K562 (cell line): ENCODE measurements around the gene ACBD3. TPM values are rescaled to one million over a fixed set of nuclear protein-coding genes. Genes with fewer than 3 reads are reported as not detected.

Experiments used
- ATAC-seq: fragments of 200-7000 bp; cut with Tn5 transposase; 3 replicates; pipeline ENCODE4 v1.9.1; 2020; ENCODE audit warnings: moderate library complexity
- BruUV-seq: library from RNA; stranded (reverse); fragments of 400-500 nt; replicated peaks from 2 replicates; lab custom pipeline; 2021; lab: Mats Ljungman, UMichigan
- CTCF ChIA-PET: fragments of 300-600 bp; formaldehyde crosslinking; extraction: SDS; loops from one replicate; lab custom pipeline; 2021; ENCODE audit warnings: low intra/inter-chr PET ratio; lab: Yijun Ruan, JAX
- POLR2A ChIA-PET: fragments of 300-600, 350-650 bp; sonication (Branson Sonifier 250); formaldehyde crosslinking; extraction: SDS; loops from one replicate; lab custom pipeline; 2021; ENCODE audit warnings: antibody characterized with exemption, inconsistent platforms; lab: Yijun Ruan, JAX
- DNase-seq, 4 experiments: peaks; one replicate each; pipeline versions ENCODE4 v3.0.0 to v3.0.0-alpha.2; 2011 to 2018; ENCODE audit warnings: low spot score in 3 of 4, mixed read lengths in 3 of 4; ENCODE audit errors: extremely low read depth in 1 of 4
- FAIRE-seq: peaks from 2 replicates; lab custom pipeline; 2011; peaks lifted over from hg19 to GRCh38; lab: Jason Lieb, UNC
- H2AFZ ChIP-seq: 2 replicates; pipeline ENCODE4 v1.6.0; 2011; ENCODE audit warnings: low read depth, low read length, control low read depth, inconsistent platforms
- H3K27ac ChIP-seq: fragments of 200-600 bp; 3 replicates; pipeline ENCODE4 v1.8.0; 2011; ENCODE audit warnings: low read depth, mild to moderate bottlenecking, control low read depth, inconsistent platforms, low read length, moderate library complexity, mixed read lengths; ENCODE audit errors: extremely low read depth
- H3K27me3 ChIP-seq, 2 experiments: fragments of 300-600 bp in 1 of 2; 2 replicates in 1 of 2; 3 replicates in 1 of 2; pipeline versions ENCODE4 v1.6.0 to v1.8.0; 2011; ENCODE audit warnings: inconsistent platforms in 2 of 2, low read length in 2 of 2, mild to moderate bottlenecking in 1 of 2, mixed read lengths in 1 of 2, moderate library complexity in 1 of 2; ENCODE audit not compliant: control insufficient read depth in 2 of 2, insufficient read depth in 2 of 2
- H3K36me3 ChIP-seq: fragments of 300-600 bp; 3 replicates; pipeline ENCODE4 v1.8.0; 2011; ENCODE audit warnings: mild to moderate bottlenecking, low read length, inconsistent platforms; ENCODE audit not compliant: control insufficient read depth, insufficient read depth
- H3K4me1 ChIP-seq, 2 experiments: fragments of 200-600 bp in 1 of 2; replicated peaks in 1 of 2; 2 replicates in 1 of 2; 3 replicates in 1 of 2; pipeline versions ENCODE4 v1.5.1 to v1.8.0; 2011; ENCODE audit warnings: inconsistent platforms in 2 of 2, low read length in 2 of 2, mild to moderate bottlenecking in 1 of 2, mixed read lengths in 1 of 2, moderate library complexity in 1 of 2; ENCODE audit not compliant: control insufficient read depth in 2 of 2, insufficient read depth in 2 of 2
- H3K4me2 ChIP-seq: 2 replicates; pipeline ENCODE4 v1.6.1; 2011; ENCODE audit warnings: low read length, control low read depth, inconsistent platforms, mixed read lengths; ENCODE audit not compliant: insufficient read depth
- H3K4me3 ChIP-seq: fragments of 200-600 bp; sonication (generic), shearing (Covaris generic); 2 replicates; pipeline ENCODE4 v1.5.1; 2016; ENCODE audit warnings: control low read depth, inconsistent platforms
- H3K79me2 ChIP-seq: fragments of 200-600 bp; 3 replicates; pipeline ENCODE4 v1.8.0; 2011; ENCODE audit warnings: low read length, inconsistent platforms; ENCODE audit not compliant: control insufficient read depth, insufficient read depth
- H3K9ac ChIP-seq, 2 experiments: 2 replicates each; pipeline versions ENCODE4 v1.6.0 to v1.6.1; 2011; ENCODE audit warnings: low read depth in 2 of 2, low read length in 2 of 2, control low read depth in 1 of 2, inconsistent platforms in 1 of 2, mild to moderate bottlenecking in 1 of 2, mixed read lengths in 1 of 2; ENCODE audit not compliant: insufficient read depth in 1 of 2
- H3K9me1 ChIP-seq: one replicate; pipeline ENCODE4 v1.6.0; 2011; ENCODE audit warnings: inconsistent platforms, mild to moderate bottlenecking, low read length, moderate library complexity; ENCODE audit not compliant: control insufficient read depth, insufficient read depth
- H3K9me3 ChIP-seq: replicated peaks from 2 replicates; pipeline ENCODE4 v1.5.1; 2011; ENCODE audit warnings: low read depth, low read length, inconsistent platforms; ENCODE audit not compliant: control insufficient read depth, insufficient read depth
- H4K20me1 ChIP-seq: replicated peaks from 2 replicates; pipeline ENCODE4 v1.6.1; 2011; ENCODE audit warnings: low read length, inconsistent platforms, mixed read lengths; ENCODE audit not compliant: control insufficient read depth, insufficient read depth
- CBFA2T2 ChIP-seq: fragments of 450-650 bp; conservative IDR thresholded peaks from 2 replicates; pipeline ENCODE4 v1.6.1; 2017; ENCODE audit warnings: mild to moderate bottlenecking
- CBFA2T3 ChIP-seq: fragments of 450-650 bp; IDR thresholded peaks from 2 replicates; pipeline ENCODE4 v1.6.1; 2017
- CEBPB ChIP-seq: fragments of 450-650 bp; IDR thresholded peaks from 2 replicates; pipeline ENCODE4 v1.6.1; 2016; ENCODE audit warnings: missing genetic modification characterization, missing compliant biosample characterization
- CEBPG ChIP-seq, 3 experiments: fragments of 200-800 bp in 1 of 3; sonication (Bioruptor generic) in 1 of 3; sonication (generic) in 1 of 3; formaldehyde crosslinking in 1 of 3; IDR thresholded peaks in 2 of 3; conservative IDR thresholded peaks in 1 of 3; 2 replicates each; pipeline versions ENCODE4 v1.6.1 to v1.8.0; 2016 to 2022; ENCODE audit warnings: missing compliant biosample characterization in 2 of 3, missing genetic modification characterization in 2 of 3, mild to moderate bottlenecking in 1 of 3, missing genetic modification reagents in 1 of 3
- KAT7 ChIP-seq: sonication (generic); formaldehyde crosslinking; IDR thresholded peaks from 2 replicates; pipeline ENCODE4 v1.8.0; 2022; ENCODE audit warnings: missing genetic modification reagents, mild to moderate bottlenecking, borderline replicate concordance
- MAFF ChIP-seq: IDR thresholded peaks from 2 replicates; pipeline ENCODE4 v1.6.1; 2012; ENCODE audit warnings: low read length, improper control_type of control experiment
- TCF3 ChIP-seq: sonication (generic); formaldehyde crosslinking; IDR thresholded peaks from 2 replicates; pipeline ENCODE4 v1.4.0; 2020; ENCODE audit warnings: mild to moderate bottlenecking, missing genetic modification reagents
- ZFX ChIP-seq: sonication (generic); formaldehyde crosslinking; IDR thresholded peaks from 2 replicates; pipeline ENCODE4 v1.8.0; 2022; ENCODE audit warnings: mild to moderate bottlenecking, missing genetic modification reagents, moderate library complexity
- ZNF384 ChIP-seq: IDR thresholded peaks from 2 replicates; pipeline ENCODE4 v1.6.1; 2012; ENCODE audit warnings: low read depth, low read length, improper control_type of control experiment
- ZNF583 ChIP-seq: fragments of 250-450 bp; sonication (Bioruptor Pico); IDR thresholded peaks from 2 replicates; pipeline ENCODE4 v1.4.0; 2020
- ZSCAN29 ChIP-seq: fragments of 450-650 bp; IDR thresholded peaks from 2 replicates; pipeline ENCODE4 v1.6.1; 2017
- WGBS: fragments of 100-300 bp; shearing (Covaris generic); methylation state at CpG from one replicate; pipeline ENCODE4 v1.1.6; 2016; ENCODE audit warnings: low coverage, mixed read lengths; ENCODE audit not compliant: insufficient coverage; ENCODE audit errors: missing lambda C conversion rate; 5-methylcytosine and 5-hydroxymethylcytosine counted together
- in situ Hi-C: fragments of 300-500 bp; cut with MboI; formaldehyde crosslinking; loops from 4 replicates; pipeline ENCODE4 v1.15.0; 2018; ENCODE audit warnings: inconsistent platforms, mixed read lengths
- intact Hi-C: fragments of 100-400 bp; cut with micrococcal nuclease; formaldehyde crosslinking; loops from 2 replicates; pipeline ENCODE4 v1.14.2; 2022
- polyA plus RNA-seq, 8 experiments: library from polyadenylated mRNA; depleted of rRNA in 4 of 8; stranded (reverse) in 5 of 8; unstranded in 3 of 8; fragments of >200 nt; fragmentation: Nextera tagmentation in 2 of 8; fragmentation: Illumina TruSeq in 1 of 8; extraction: Ambion mirVana in 2 of 8; extraction: Trizol in 1 of 8; gene quantifications; 2 replicates each; pipeline versions ENCODE4 v1.2.1 to v1.2.3, GENCODE V29; 2011 to 2014; ENCODE audit warnings: inconsistent platforms in 1 of 8, missing spikeins in 1 of 8
- total RNA-seq, 7 experiments: library from RNA; depleted of rRNA in 6 of 7; stranded (reverse); fragments of >200 nt in 6 of 7; fragmentation: Illumina TruSeq in 2 of 7; extraction: Trizol in 2 of 7; gene quantifications; 2 replicates each; pipeline versions ENCODE4 v1.2.1 to v1.2.3, GENCODE V29; 2011 to 2021; ENCODE audit warnings: low replicate concordance in 1 of 7
- TF ChIP-seq, protein P1 (sequence below): fragments of 450-650 bp; IDR thresholded peaks from 2 replicates; pipeline ENCODE4 v1.6.1; 2016; ENCODE audit warnings: mild to moderate bottlenecking
- TF ChIP-seq, protein P2 (sequence below): sonication (generic); formaldehyde crosslinking; IDR thresholded peaks from 2 replicates; pipeline ENCODE4 v1.9.0; 2022; ENCODE audit warnings: mild to moderate bottlenecking, missing genetic modification reagents

Gene ACBD3
- total and polyA plus RNA-seq, 9 of the 15 experiments (the other 6 are each of a cell fraction or from before 2014, with no cell fraction given): 11.1 to 36.7 (median 26.9) TPM

DNA sequence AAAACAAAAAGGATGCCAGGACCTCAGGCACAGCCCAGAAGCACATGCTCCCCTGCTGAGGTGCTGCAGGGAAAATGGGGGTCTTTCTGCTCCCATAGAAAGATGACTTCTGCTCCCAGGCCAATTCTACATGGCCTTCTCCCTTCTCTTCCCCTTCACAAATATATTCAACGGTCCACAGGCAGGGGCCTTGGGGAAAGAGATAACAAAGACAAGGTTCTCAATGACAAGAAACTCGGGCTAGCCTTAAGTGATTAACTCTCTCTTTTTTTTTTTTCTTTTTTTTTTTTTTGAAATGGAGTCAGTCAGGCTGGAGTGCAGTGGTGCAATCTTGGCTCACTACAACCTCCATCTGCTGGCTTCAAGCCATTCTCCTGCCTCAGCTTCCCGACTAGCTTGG is 69.9 kb downstream of the ACBD3 start:
- DNase-seq (peak in 1 of 4 experiments; percentile 47), ATAC-seq (no peak), FAIRE-seq (no peak)
- CTCF ChIA-PET: no interaction called here
- POLR2A ChIA-PET: interaction anchor here (0.8 to 1.3 kb wide), 3 partner anchors 24 to 267 kb away, joined by 4 to 7 read pairs (median 4); no protein-coding TSS in a partner anchor
- Histone ChIP-seq H3K9ac (no peak overlapping the region), H3K27me3 (no peaks in the 10 kb centered on the region), H4K20me1 (0 out of 2 replicates have a peak, but pooled peaks cover under 1% of the 10 kb centered on the region), H2AFZ (no peak overlapping the region), H3K36me3 (no peaks in the 10 kb centered on the region), H3K4me3 (no peak overlapping the region), H3K27ac (no peak overlapping the region), H3K79me2 (no peaks in the 10 kb centered on the region), H3K4me1 (peaks cover 23 to 35% of the 10 kb centered on the region in 2 experiments), H3K4me2 (no peak overlapping the region), H3K9me1 (no peaks in the 10 kb centered on the region), H3K9me3 (no peaks in the 10 kb centered on the region)
- 5% methylated on average over 3 of the region's 3 CpGs for WGBS
- in situ Hi-C loops (loop anchor here (5.0 kb wide), 1 partner anchor 39 kb away; no protein-coding TSS in a partner anchor), intact Hi-C loops (no loop called here)
- TF ChIP-seq ZFX (CRISPR knock-in tag): no peak
- 0 out of 2 replicates have a peak, but pooled peaks have one; percentile 31 for TF ChIP-seq KAT7 (CRISPR knock-in tag)
- peak; percentile 63 for TF ChIP-seq ZNF384
- TF ChIP-seq CEBPG (CRISPR knock-in tag; IDR thresholded peaks at IDR 0.05): 0 out of 2 replicates have a peak, but pooled peaks have one; percentile 10
- no peak for TF ChIP-seq CEBPG (tag; conservative IDR thresholded peaks at IDR 0.05 in 1 of 2, IDR thresholded peaks at IDR 0.05 in 1 of 2)
- TF ChIP-seq ZSCAN29: no peak
- TF ChIP-seq, protein P1, sequence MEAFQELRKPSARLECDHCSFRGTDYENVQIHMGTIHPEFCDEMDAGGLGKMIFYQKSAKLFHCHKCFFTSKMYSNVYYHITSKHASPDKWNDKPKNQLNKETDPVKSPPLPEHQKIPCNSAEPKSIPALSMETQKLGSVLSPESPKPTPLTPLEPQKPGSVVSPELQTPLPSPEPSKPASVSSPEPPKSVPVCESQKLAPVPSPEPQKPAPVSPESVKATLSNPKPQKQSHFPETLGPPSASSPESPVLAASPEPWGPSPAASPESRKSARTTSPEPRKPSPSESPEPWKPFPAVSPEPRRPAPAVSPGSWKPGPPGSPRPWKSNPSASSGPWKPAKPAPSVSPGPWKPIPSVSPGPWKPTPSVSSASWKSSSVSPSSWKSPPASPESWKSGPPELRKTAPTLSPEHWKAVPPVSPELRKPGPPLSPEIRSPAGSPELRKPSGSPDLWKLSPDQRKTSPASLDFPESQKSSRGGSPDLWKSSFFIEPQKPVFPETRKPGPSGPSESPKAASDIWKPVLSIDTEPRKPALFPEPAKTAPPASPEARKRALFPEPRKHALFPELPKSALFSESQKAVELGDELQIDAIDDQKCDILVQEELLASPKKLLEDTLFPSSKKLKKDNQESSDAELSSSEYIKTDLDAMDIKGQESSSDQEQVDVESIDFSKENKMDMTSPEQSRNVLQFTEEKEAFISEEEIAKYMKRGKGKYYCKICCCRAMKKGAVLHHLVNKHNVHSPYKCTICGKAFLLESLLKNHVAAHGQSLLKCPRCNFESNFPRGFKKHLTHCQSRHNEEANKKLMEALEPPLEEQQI: no peak
- TF ChIP-seq MAFF: no peak
- TF ChIP-seq CBFA2T3: peak; percentile 54; the same call in 1 of the 2 replicates
- peak; percentile 54 for TF ChIP-seq TCF3 (CRISPR knock-in tag)
- 0 out of 2 replicates have a peak, but pooled peaks have one; percentile 38 for TF ChIP-seq ZNF583
- TF ChIP-seq CEBPB (tag): 0 out of 2 replicates have a peak, but pooled peaks have one; percentile 16
- TF ChIP-seq, protein P2, sequence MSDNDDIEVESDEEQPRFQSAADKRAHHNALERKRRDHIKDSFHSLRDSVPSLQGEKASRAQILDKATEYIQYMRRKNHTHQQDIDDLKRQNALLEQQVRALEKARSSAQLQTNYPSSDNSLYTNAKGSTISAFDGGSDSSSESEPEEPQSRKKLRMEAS: 0 out of 2 replicates have a peak, but pooled peaks have one; percentile 13
- peak; percentile 22; the same call in 1 of the 2 replicates for TF ChIP-seq CBFA2T2
- no TSS peak for BruUV-seq
